MM.1S (cell line): Measurements from ENCODE around the gene ADK.

Experiments
- CTCF ChIP-seq: fragments of 300-600 bp; sonication (generic); IDR thresholded peaks from 2 replicates; pipeline ENCODE4 v1.5.1; 2016; ENCODE audit warnings: antibody characterized with exemption, low read length, mixed read lengths
- EZH2 ChIP-seq: fragments of 300-600 bp; sonication (generic); optimal IDR thresholded peaks from 2 replicates; pipeline ENCODE3; 2017; ENCODE audit warnings: low read depth, mild to moderate bottlenecking, antibody characterized with exemption, low read length, mixed read lengths
- EZH2phosphoT487 ChIP-seq: fragments of 300-600 bp; sonication (generic); IDR thresholded peaks from 2 replicates; pipeline ENCODE4 v1.6.1; 2018; ENCODE audit warnings: antibody characterized with exemption, low read length

GRCh38 chr10:74297389-74298080 lies 146.5 kb downstream of the ADK start:
- TF ChIP-seq CTCF (no peak), EZH2phosphoT487 (no peak), EZH2 (no peak)
